ENCODE results near the gene OSBPL2.

- TF ChIP-seq POLR2AphosphoS5 (IDR thresholded peaks at IDR 0.05; ENCODE audit: low read depth, low read length) (no peak), CTCF (IDR thresholded peaks at IDR 0.05) (no peak), TCF7L2 (IDR thresholded peaks at IDR 0.05; ENCODE audit: low read depth, low read length) (no peak), SIN3A (IDR thresholded peaks at IDR 0.05; ENCODE audit: borderline replicate concordance, insufficient read depth, low read depth, low read length) (no peak), REST (IDR thresholded peaks at IDR 0.05; ENCODE audit: insufficient read depth in 1 of 2, low read depth in 2 of 2, low read length in 1 of 2) (no peak)
Observed at GRCh38 chr20:62235001-62235776, 3.1 kb upstream of the OSBPL2 start.
